NCI-H510A (cell line): ENCODE results near the gene FLOT1.

Experiments
- DNase-seq: peaks from one replicate; lab custom pipeline; 2025; lab: John Stamatoyannopoulos, UW

Gene FLOT1

GRCh38 chr6:30679765-30680535, 62.5 kb downstream of the FLOT1 start:
- no peak for DNase-seq

- DNase-seq, result peak; percentile 41
These were observed 63.3 kb downstream of the FLOT1 start for GRCh38 chr6:30678964-30679726.
